ENCODE data around the gene NBPF3.
A peak's percentile ranks its signal among the peaks of the same experiment; 100 is the strongest.
"Not testable (repeated sequence)": the region's sequence is repeated elsewhere in the genome, so short reads cannot be mapped to it uniquely, and the experiment has no call there.

Gene NBPF3

DNA sequence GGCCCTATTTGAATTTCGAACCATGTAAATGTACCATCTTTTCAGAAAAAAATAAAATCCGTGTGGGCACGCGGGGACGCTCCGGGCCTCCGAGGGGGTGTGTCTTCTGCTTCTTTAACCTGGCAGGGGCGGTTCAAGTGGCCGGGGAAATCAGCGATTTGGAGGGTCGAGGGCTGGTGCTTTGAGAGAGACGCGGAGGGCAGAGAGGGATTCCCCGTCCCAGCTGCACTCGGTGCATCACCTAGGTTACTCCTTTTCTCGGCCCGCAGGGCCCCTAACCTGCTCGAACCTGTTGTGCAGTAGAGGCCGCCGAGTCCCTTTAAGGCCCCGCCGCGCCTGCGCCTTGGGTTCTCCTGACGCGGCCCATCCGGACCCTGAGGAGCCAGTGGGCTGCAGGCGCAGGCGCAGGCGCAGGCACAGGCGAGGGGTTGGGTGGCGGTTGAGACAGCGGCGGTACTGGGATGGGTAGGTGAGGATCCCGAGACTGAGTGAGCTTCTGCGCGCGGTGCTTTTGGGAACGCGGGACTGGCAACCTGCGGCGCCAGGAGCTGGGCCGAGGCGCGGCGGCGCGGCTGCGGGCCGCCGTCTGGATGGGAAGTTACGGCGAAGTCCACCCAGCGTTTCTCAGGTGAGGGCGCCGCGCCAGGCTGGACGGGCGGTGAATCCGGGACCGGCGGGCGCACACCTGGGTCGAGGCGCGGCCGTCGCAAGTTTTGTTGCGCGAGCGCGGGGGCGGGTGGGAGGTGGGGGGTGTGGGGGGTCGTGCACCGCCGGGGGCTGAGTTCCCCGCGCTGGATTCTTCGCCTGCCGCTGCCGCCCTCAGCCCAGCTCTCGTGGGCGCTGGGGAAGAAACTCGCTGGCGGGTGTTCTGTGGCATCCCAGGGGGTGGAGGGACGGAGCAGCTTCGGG, at the start of gene NBPF3:
Gene NBPF3, plus strand, starts transcription at position 417 of the 909 bp plus-strand sequence. CDS start 4,950 bp downstream, outside the sequence.
- peaks cover 6 to 15% of the 10 kb centered on the region in 2 experiments for H3K4me1 ChIP-seq (ENCODE audit: control insufficient read depth in 1 of 2, insufficient read depth in 1 of 2, low read depth in 1 of 2, low read length in 1 of 2)
- H3K27me3 ChIP-seq: peaks cover 62% of the 10 kb centered on the region
- no peak within 1 kb of the TSS for H3K27ac ChIP-seq
- peak within 1 kb of the TSS; percentile 63 to 66 for H3K4me3 ChIP-seq (ENCODE audit: low read depth in 1 of 2, low read length in 1 of 2)
- no peaks in the 10 kb centered on the region for H3K36me3 ChIP-seq
- no peaks in the 10 kb centered on the region for H3K9me3 ChIP-seq
- TF ChIP-seq, protein P1, sequence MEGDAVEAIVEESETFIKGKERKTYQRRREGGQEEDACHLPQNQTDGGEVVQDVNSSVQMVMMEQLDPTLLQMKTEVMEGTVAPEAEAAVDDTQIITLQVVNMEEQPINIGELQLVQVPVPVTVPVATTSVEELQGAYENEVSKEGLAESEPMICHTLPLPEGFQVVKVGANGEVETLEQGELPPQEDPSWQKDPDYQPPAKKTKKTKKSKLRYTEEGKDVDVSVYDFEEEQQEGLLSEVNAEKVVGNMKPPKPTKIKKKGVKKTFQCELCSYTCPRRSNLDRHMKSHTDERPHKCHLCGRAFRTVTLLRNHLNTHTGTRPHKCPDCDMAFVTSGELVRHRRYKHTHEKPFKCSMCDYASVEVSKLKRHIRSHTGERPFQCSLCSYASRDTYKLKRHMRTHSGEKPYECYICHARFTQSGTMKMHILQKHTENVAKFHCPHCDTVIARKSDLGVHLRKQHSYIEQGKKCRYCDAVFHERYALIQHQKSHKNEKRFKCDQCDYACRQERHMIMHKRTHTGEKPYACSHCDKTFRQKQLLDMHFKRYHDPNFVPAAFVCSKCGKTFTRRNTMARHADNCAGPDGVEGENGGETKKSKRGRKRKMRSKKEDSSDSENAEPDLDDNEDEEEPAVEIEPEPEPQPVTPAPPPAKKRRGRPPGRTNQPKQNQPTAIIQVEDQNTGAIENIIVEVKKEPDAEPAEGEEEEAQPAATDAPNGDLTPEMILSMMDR (IDR thresholded peaks at IDR 0.05): no peak

DNA sequence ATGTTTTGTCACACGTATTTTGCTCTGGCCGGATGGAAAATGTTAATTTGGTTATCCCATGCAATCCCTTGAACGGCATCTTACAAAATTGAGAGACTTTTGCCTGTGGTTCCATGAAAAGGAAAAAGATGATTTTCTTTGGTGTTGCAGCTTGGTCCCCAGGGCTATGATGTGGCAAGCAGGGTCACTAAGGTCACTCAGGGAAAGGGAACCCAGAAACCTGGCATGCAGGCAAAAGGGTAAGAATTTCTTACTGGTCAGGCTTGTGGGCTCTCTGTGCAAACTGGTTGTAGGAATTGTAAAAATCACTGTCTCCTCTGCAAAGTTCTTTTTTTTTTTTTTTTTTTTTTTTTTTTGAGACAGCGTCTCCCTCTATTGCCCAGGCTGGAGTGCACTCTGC, 48.4 kb upstream of the NBPF3 start:
- TF ChIP-seq, protein P1 (IDR thresholded peaks at IDR 0.05): no peak
- Histone ChIP-seq H3K4me1 (ENCODE audit: control insufficient read depth in 1 of 2, insufficient read depth in 1 of 2, low read depth in 1 of 2, low read length in 1 of 2) (peaks cover 2% of the 10 kb centered on the region in 2 experiments), H3K4me3 (ENCODE audit: low read depth in 1 of 2, low read length in 1 of 2) (no peak overlapping the region), H3K9me3 (no peaks in the 10 kb centered on the region), H3K27ac (no peak overlapping the region), H3K36me3 (no peaks in the 10 kb centered on the region), H3K27me3 (no peaks in the 10 kb centered on the region)

DNA sequence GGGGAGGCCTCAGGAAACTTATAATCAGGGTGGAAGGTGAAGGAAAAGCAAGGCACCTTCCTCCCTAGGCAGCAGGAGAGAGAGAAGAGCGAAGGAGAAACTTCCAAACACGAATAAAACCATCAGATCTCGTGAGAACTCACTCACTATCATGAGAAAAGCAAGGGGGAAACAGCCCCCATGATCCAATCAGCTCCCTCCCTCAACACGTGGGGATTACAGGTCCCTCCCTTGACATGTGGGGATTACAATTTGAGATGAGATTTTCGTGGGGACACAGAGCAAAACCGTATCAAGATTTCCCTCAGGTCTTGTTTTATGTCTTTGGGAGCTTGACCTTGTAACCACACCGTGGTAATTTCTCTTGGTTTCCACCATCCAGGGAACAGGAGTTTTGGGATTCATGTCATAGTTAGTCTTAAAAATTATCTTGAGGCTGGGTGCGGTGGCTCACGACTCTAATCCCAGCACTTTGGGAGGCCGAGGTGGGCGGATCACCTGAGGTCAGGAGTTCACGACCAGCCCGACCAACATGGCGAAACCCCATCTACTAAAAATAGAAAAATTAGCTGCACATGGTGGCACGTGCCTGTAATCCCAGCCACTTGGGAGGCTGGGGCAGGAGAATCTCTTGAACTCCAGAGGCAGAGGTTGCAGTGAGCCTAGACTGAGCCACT, 47.2 kb upstream of the NBPF3 start:
- H3K4me1 ChIP-seq (ENCODE audit: control insufficient read depth in 1 of 2, insufficient read depth in 1 of 2, low read depth in 1 of 2, low read length in 1 of 2): peaks cover 7 to 14% of the 10 kb centered on the region in 2 experiments
- H3K27ac ChIP-seq: no peak overlapping the region
- TF ChIP-seq, protein P1 (IDR thresholded peaks at IDR 0.05): no peak

GRCh38 chr1:21396516-21396915, 43.4 kb upstream of the NBPF3 start:
- Histone ChIP-seq H3K27ac (no peak overlapping the region), H3K9me3 (no peaks in the 10 kb centered on the region), H3K36me3 (no peaks in the 10 kb centered on the region), H3K27me3 (peaks cover 32% of the 10 kb centered on the region), H3K4me3 (ENCODE audit: low read depth in 1 of 2, low read length in 1 of 2) (no peak overlapping the region), H3K4me1 (ENCODE audit: control insufficient read depth in 1 of 2, insufficient read depth in 1 of 2, low read depth in 1 of 2, low read length in 1 of 2) (peaks cover 10 to 19% of the 10 kb centered on the region in 2 experiments)
- TF ChIP-seq, protein P1 (IDR thresholded peaks at IDR 0.05): no peak

More for the DNA sequence above, 47.2 kb upstream of the NBPF3 start:
- Histone ChIP-seq H3K36me3 (no peaks in the 10 kb centered on the region), H3K27me3 (peaks cover 3% of the 10 kb centered on the region), H3K4me3 (ENCODE audit: low read depth in 1 of 2, low read length in 1 of 2) (no peak overlapping the region), H3K9me3 (no peaks in the 10 kb centered on the region)

DNA sequence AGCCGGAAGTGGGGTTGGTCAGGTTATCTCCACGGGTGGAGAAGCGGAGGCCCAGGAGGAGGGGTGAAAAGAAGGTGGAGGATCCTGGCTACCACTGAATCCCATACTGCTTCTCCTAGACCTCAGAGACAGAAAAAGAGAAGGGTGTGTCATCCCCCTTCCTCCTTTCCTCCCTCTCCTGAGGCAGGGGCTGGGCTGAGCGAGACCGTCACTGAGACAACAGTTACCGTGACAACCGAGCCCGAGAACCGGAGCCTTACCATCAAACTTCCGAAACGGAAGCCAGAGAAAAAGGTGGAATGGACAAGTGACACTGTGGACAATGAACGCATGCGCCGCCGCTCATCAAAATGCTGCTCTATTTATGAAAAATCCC, 42.1 kb upstream of the NBPF3 start:
- H3K36me3 ChIP-seq: no peaks in the 10 kb centered on the region
- no peaks in the 10 kb centered on the region for H3K9me3 ChIP-seq
- H3K27me3 ChIP-seq: peaks cover 32% of the 10 kb centered on the region
- peaks cover 10 to 19% of the 10 kb centered on the region in 2 experiments for H3K4me1 ChIP-seq (ENCODE audit: control insufficient read depth in 1 of 2, insufficient read depth in 1 of 2, low read depth in 1 of 2, low read length in 1 of 2)
- H3K27ac ChIP-seq: no peak overlapping the region
- peak overlapping the region in 1 of 2 experiments; percentile 18 for H3K4me3 ChIP-seq (ENCODE audit: low read depth in 1 of 2, low read length in 1 of 2)
- TF ChIP-seq, protein P1 (IDR thresholded peaks at IDR 0.05): no peak

DNA sequence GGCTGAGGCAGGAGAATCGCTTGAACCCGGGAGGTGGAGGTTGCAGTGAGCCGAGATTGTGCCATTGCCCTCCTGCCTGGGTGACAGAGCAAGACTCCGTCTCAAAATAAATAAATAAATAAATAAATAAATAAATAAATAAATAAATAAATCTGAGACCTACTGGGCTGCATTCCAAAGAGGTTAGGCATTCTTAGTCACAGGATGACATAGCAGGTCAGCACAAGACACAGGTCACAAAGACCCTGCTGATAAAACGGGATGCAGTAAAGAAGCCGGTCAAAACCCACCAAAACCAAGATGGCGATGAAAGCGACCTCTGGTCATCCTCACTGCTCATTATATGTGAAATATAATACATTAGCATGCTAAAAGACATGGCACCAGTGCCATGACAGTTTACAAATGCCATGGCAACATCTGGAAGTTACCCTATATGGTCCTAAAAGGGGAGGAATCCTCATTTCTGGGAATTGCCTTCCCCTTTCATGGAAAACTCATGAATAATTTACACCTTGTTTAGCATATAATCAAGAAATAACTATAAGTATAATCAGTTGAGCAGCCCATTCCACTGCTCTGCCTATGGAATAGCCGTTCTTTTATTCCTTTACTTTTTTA, 38.1 kb upstream of the NBPF3 start:
- peaks cover 5 to 13% of the 10 kb centered on the region in 2 experiments for H3K4me1 ChIP-seq (ENCODE audit: control insufficient read depth in 1 of 2, insufficient read depth in 1 of 2, low read depth in 1 of 2, low read length in 1 of 2)
- H3K9me3 ChIP-seq; H3K36me3 ChIP-seq; H3K27ac ChIP-seq; H3K4me3 ChIP-seq (ENCODE audit: low read depth in 1 of 2, low read length in 1 of 2): not testable (repeated sequence)
- peaks cover 40% of the 10 kb centered on the region for H3K27me3 ChIP-seq

All from neutrophil (primary cell).